IMR-90 (cell line): ENCODE data around the gene DENND1B. TPM values are rescaled to one million over a fixed set of nuclear protein-coding genes. Genes with fewer than 3 reads are reported as not detected.

Experiments used
- ATAC-seq: fragments of 200-7000 bp; cut with Tn5 transposase; 2 replicates; pipeline ENCODE4 v1.9.1; 2020; ENCODE audit warnings: low read depth, mild to moderate bottlenecking, moderate library complexity
- BruUV-seq: library from RNA; stranded (reverse); fragments of 400-500 nt; replicated peaks from 2 replicates; lab custom pipeline; 2021; lab: Mats Ljungman, UMichigan
- CTCF ChIA-PET: fragments of 300-600 bp; formaldehyde crosslinking; extraction: SDS; loops from one replicate; lab custom pipeline; 2021; ENCODE audit warnings: antibody characterized with exemption; lab: Yijun Ruan, JAX
- POLR2A ChIA-PET: fragments of 300-600 bp; sonication (Branson Sonifier 250); formaldehyde crosslinking; loops from one replicate; lab custom pipeline; 2022; ENCODE audit warnings: antibody characterized with exemption; ENCODE audit not compliant: unreplicated experiment; lab: Charles Lee
- DNase-seq: peaks from one replicate; pipeline ENCODE4 v3.0.0; 2013
- H2AFZ ChIP-seq: replicated peaks from 2 replicates; pipeline ENCODE3; 2013; ENCODE audit warnings: low read length, mild to moderate bottlenecking; ENCODE audit not compliant: poor library complexity
- H2AK5ac ChIP-seq: 2 replicates; pipeline ENCODE4 v1.6.1; 2013; ENCODE audit warnings: low read depth, low read length, inconsistent platforms
- H2AK9ac ChIP-seq: replicated peaks from 2 replicates; pipeline ENCODE3; 2013; ENCODE audit warnings: mild to moderate bottlenecking, low read depth, low read length, moderate library complexity; ENCODE audit not compliant: poor library complexity
- H2BK120ac ChIP-seq: 2 replicates; pipeline ENCODE4 v1.6.1; 2013; ENCODE audit warnings: low read depth, low read length, inconsistent platforms
- H2BK15ac ChIP-seq: 3 replicates; pipeline ENCODE4 v1.6.1; 2013; ENCODE audit warnings: low read depth, low read length, inconsistent platforms
- H2BK20ac ChIP-seq: 2 replicates; pipeline ENCODE4 v1.6.1; 2013; ENCODE audit warnings: low read depth, mild to moderate bottlenecking, inconsistent platforms, low read length, moderate library complexity
- H2BK5ac ChIP-seq: 2 replicates; pipeline ENCODE4 v1.6.1; 2013; ENCODE audit warnings: mild to moderate bottlenecking, low read depth, low read length, inconsistent platforms; ENCODE audit not compliant: poor library complexity, severe bottlenecking
- H3K14ac ChIP-seq: replicated peaks from 2 replicates; pipeline ENCODE4 v1.6.1; 2013; ENCODE audit warnings: low read depth, low read length, inconsistent platforms
- H3K18ac ChIP-seq: 2 replicates; pipeline ENCODE4 v1.6.1; 2013; ENCODE audit warnings: low read depth, low read length, control low read depth
- H3K23ac ChIP-seq: 2 replicates; pipeline ENCODE4 v1.6.1; 2013; ENCODE audit warnings: low read depth, low read length, inconsistent platforms
- H3K27ac ChIP-seq: 2 replicates; pipeline ENCODE4 v1.5.1; 2013; ENCODE audit warnings: mild to moderate bottlenecking, control low read depth, low read length; ENCODE audit not compliant: insufficient read depth
- H3K27me3 ChIP-seq: 2 replicates; pipeline ENCODE4 v1.6.1; 2013; ENCODE audit warnings: low read length; ENCODE audit not compliant: control insufficient read depth, insufficient read depth
- H3K36me3 ChIP-seq: 2 replicates; pipeline ENCODE4 v1.6.1; 2013; ENCODE audit warnings: low read length, mixed read lengths; ENCODE audit not compliant: control insufficient read depth, insufficient read depth
- H3K4ac ChIP-seq: 2 replicates; pipeline ENCODE4 v1.6.1; 2013; ENCODE audit warnings: low read depth, low read length, inconsistent platforms
- H3K4me1 ChIP-seq: 2 replicates; pipeline ENCODE4 v1.6.1; 2013; ENCODE audit warnings: low read length, mixed read lengths; ENCODE audit not compliant: control insufficient read depth, insufficient read depth
- H3K4me2 ChIP-seq: 2 replicates; pipeline ENCODE4 v1.6.1; 2013; ENCODE audit warnings: low read depth, mild to moderate bottlenecking, control low read depth, low read length, moderate library complexity
- H3K4me3 ChIP-seq: 2 replicates; pipeline ENCODE4 v1.5.1; 2013; ENCODE audit warnings: low read depth, mild to moderate bottlenecking, control low read depth, low read length, moderate library complexity; ENCODE audit not compliant: insufficient read depth
- H3K56ac ChIP-seq: 2 replicates; pipeline ENCODE4 v1.6.1; 2013; ENCODE audit warnings: low read length, inconsistent platforms; ENCODE audit not compliant: insufficient read depth; ENCODE audit errors: extremely low read depth
- H3K79me1 ChIP-seq, 2 experiments: 2 replicates each; pipeline ENCODE4 v1.6.1; 2013; ENCODE audit warnings: low read length in 2 of 2, inconsistent platforms in 1 of 2, low read depth in 1 of 2
- H3K9ac ChIP-seq: 2 replicates; pipeline ENCODE4 v1.6.1; 2013; ENCODE audit warnings: low read depth, low read length, control low read depth
- H3K9me1 ChIP-seq: 2 replicates; pipeline ENCODE4 v1.6.1; 2013; ENCODE audit warnings: low read length, inconsistent platforms; ENCODE audit not compliant: insufficient read depth
- H3K9me3 ChIP-seq: 2 replicates; pipeline ENCODE4 v1.6.1; 2013; ENCODE audit warnings: low read length; ENCODE audit not compliant: control insufficient read depth, insufficient read depth
- H4K20me1 ChIP-seq: 2 replicates; pipeline ENCODE4 v1.6.1; 2013; ENCODE audit warnings: low read length, inconsistent platforms; ENCODE audit not compliant: insufficient read depth
- H4K5ac ChIP-seq: 2 replicates; pipeline ENCODE4 v1.6.1; 2013; ENCODE audit warnings: mild to moderate bottlenecking, low read depth, low read length, control low read depth
- H4K8ac ChIP-seq, 2 experiments: 2 replicates each; pipeline ENCODE4 v1.6.1; 2013; ENCODE audit warnings: low read depth in 2 of 2, low read length in 2 of 2, control low read depth in 1 of 2, inconsistent platforms in 1 of 2
- H4K91ac ChIP-seq: 2 replicates; pipeline ENCODE4 v1.6.1; 2013; ENCODE audit warnings: low read depth, low read length, inconsistent platforms; ENCODE audit not compliant: insufficient read depth
- RAD21 ChIP-seq: IDR thresholded peaks from 2 replicates; pipeline ENCODE4 v1.6.1; 2012; ENCODE audit warnings: low read length, improper control_type of control experiment
- WGBS, 2 experiments: methylation state at CpG; one replicate each; pipeline versions ENCODE4 v1.1.5 to v1.1.7; 2013; ENCODE audit warnings: missing lambda C conversion rate in 2 of 2; ENCODE audit not compliant: insufficient read length in 1 of 2; ENCODE audit errors: extremely low coverage in 2 of 2; 5-methylcytosine and 5-hydroxymethylcytosine counted together
- dilution Hi-C: fragments of 300-500 bp; cut with HindIII; formaldehyde crosslinking; loops from one replicate; pipeline ENCODE4 v1.14.3; 2018; ENCODE audit warnings: low sequenced_read_pairs; ENCODE audit not compliant: unreplicated experiment
- in situ Hi-C: fragments of 300-500 bp; cut with MboI; formaldehyde crosslinking; loops from 3 replicates; pipeline ENCODE4 v1.14.3; 2019; ENCODE audit warnings: low sequenced_read_pairs, inconsistent platforms, mixed read lengths
- intact Hi-C: fragments of 100-400 bp; cut with micrococcal nuclease; formaldehyde crosslinking; loops from 2 replicates; pipeline ENCODE4 v1.10.0; 2022
- polyA plus RNA-seq, 3 experiments: library from polyadenylated mRNA; depleted of rRNA; stranded (reverse); fragments of >200 nt; gene quantifications; 2 replicates each; pipeline ENCODE4 v1.2.3, GENCODE V29; 2012; ENCODE audit warnings: low replicate concordance in 1 of 3
- total RNA-seq: library from RNA; depleted of rRNA; stranded (reverse); fragments of >200 nt; gene quantifications from 2 replicates; pipeline ENCODE4 v1.2.3, GENCODE V29; 2012

Gene DENND1B
- total and polyA plus RNA-seq, 2 of the 4 experiments (the other 2 are of a cell fraction): 4.0 to 24.2 TPM

DNA sequence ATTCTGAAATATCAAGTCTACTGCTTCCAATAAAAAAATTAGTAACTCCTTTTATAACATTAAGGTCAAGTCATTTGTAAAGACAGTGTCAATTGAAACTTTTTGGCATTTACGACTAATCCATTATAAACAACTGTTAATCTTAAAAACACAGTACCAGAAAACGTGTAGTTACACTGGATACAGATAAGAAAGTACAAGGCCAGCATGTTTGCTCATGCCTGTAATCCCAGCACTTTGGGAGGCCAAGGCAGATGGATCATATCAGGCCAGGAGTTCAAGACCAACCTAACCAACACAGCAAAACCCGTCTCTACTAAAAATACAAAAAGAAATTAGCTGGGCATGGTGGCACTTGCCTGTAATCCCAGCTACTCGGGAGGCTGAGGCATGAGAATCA is 29.4 kb downstream of the DENND1B start:
- intact Hi-C loops (no loop called here), in situ Hi-C loops (no loop called here), dilution Hi-C loops (no loop called here)
- H3K9me3 ChIP-seq: 0 out of 2 replicates have a peak, but pooled peaks cover 2% of the 10 kb centered on the region
- H3K4me3 ChIP-seq: no peak overlapping the region
- H3K27ac ChIP-seq: no peak overlapping the region
- BruUV-seq: no TSS peak
- no peak overlapping the region for H3K18ac ChIP-seq
- no peak overlapping the region for H3K14ac ChIP-seq
- no peak overlapping the region for H4K8ac ChIP-seq
- 40% methylated on average over 1 of the region's 4 CpGs; no CpG with 5 or more reads in 1 of the 2 experiments for WGBS, 2 experiments
- TF ChIP-seq RAD21: no peak
- H3K4me1 ChIP-seq: peaks cover 2% of the 10 kb centered on the region
- no peaks in the 10 kb centered on the region for H3K27me3 ChIP-seq
- H3K9me1 ChIP-seq: no peaks in the 10 kb centered on the region
- no peak overlapping the region for H3K4me2 ChIP-seq
- no peak overlapping the region for H2BK5ac ChIP-seq
- H3K79me1 ChIP-seq: peaks cover 14 to 30% of the 10 kb centered on the region in 2 experiments
- no peak overlapping the region for H2BK15ac ChIP-seq
- H3K56ac ChIP-seq: no peak overlapping the region
- no peak overlapping the region for H2AK9ac ChIP-seq
- no peak overlapping the region for H3K23ac ChIP-seq
- H3K4ac ChIP-seq: no peak overlapping the region
- no peak overlapping the region for H2BK120ac ChIP-seq
- H4K91ac ChIP-seq: no peak overlapping the region
- no peak overlapping the region for H4K5ac ChIP-seq
- DNase-seq: no peak
- no peak overlapping the region for H2AK5ac ChIP-seq
- no peaks in the 10 kb centered on the region for H3K36me3 ChIP-seq
- ATAC-seq: no peak
- no peak overlapping the region for H2BK20ac ChIP-seq
- POLR2A ChIA-PET: no interaction called here
- peaks cover 5% of the 10 kb centered on the region; the same call in 1 of the 2 replicates for H4K20me1 ChIP-seq
- H3K9ac ChIP-seq: no peak overlapping the region
- CTCF ChIA-PET: no interaction called here
- H2AFZ ChIP-seq: no peak overlapping the region
